HG03280 (cell line): ENCODE measurements around the gene ZNF599.
A peak's percentile ranks its signal among the peaks of the same experiment; 100 is the strongest.

Experiments
- ATAC-seq: cut with Tn5 transposase; IDR thresholded peaks from one replicate; pipeline ENCODE4 v1.9.1; 2021; ENCODE audit warnings: mild to moderate bottlenecking, moderate library complexity; ENCODE audit not compliant: unreplicated experiment

Gene ZNF599

GRCh38 chr19:34744896-34745690, 27.9 kb downstream of the ZNF599 start:
- no peak for ATAC-seq

- ATAC-seq: no peak
These were observed 38.4 kb downstream of the ZNF599 start for GRCh38 chr19:34734537-34735103.

- peak; percentile 73 for ATAC-seq
These were observed 39.1 kb downstream of the ZNF599 start, which contains the start of gene ZNF181 for GRCh38 chr19:34733746-34734536. TSS of gene ZNF181 (plus strand) at chr19:34734243. CDS start at chr19:34735038, 795 bp downstream.

- peak; percentile 8 for ATAC-seq
These were observed 39.7 kb downstream of the ZNF599 start for GRCh38 chr19:34733266-34733745.

- no peak for ATAC-seq
These were observed 40.3 kb downstream of the ZNF599 start for GRCh38 chr19:34732612-34733211.

- no peak for ATAC-seq
These were observed 41.1 kb downstream of the ZNF599 start for GRCh38 chr19:34731964-34732363.

- no peak for ATAC-seq
These were observed 41.8 kb downstream of the ZNF599 start for GRCh38 chr19:34731019-34731829.

GRCh38 chr19:34725400-34725799, 47.6 kb downstream of the ZNF599 start:
- ATAC-seq: no peak

- ATAC-seq: no peak
These were observed 50.7 kb downstream of the ZNF599 start for GRCh38 chr19:34722353-34722752.

GRCh38 chr19:34715357-34715756, 57.7 kb downstream of the ZNF599 start:
- ATAC-seq: no peak

- no peak for ATAC-seq
These were observed 59.8 kb downstream of the ZNF599 start for GRCh38 chr19:34713262-34713637.

GRCh38 chr19:34712395-34713261, 60.4 kb downstream of the ZNF599 start:
- ATAC-seq: no peak

- no peak for ATAC-seq
These were observed 61.1 kb downstream of the ZNF599 start for GRCh38 chr19:34711890-34712289.
